HepG2 (cell line): ENCODE data around the gene TPD52L2. TPM values are rescaled to one million over a fixed set of nuclear protein-coding genes. Genes with fewer than 3 reads are reported as not detected.

Source experiments
- CEBPB ChIP-seq: IDR thresholded peaks from 2 replicates; pipeline ENCODE4 v1.6.1; 2011; ENCODE audit warnings: low read depth, low read length, improper control_type of control experiment, borderline replicate concordance
- KLF15 ChIP-seq: sonication (generic); formaldehyde crosslinking; IDR thresholded peaks from 2 replicates; pipeline ENCODE4 v1.8.1; 2023; ENCODE audit warnings: borderline replicate concordance, mild to moderate bottlenecking, inconsistent platforms, missing genetic modification reagents, mixed read lengths
- NONO ChIP-seq, 2 experiments: fragments of 450-650 bp in 1 of 2; sonication (generic) in 1 of 2; formaldehyde crosslinking in 1 of 2; IDR thresholded peaks in 1 of 2; conservative IDR thresholded peaks in 1 of 2; 2 replicates each; pipeline versions ENCODE4 v1.6.1 to v1.8.0; 2017 to 2022; ENCODE audit warnings: mild to moderate bottlenecking in 1 of 2, missing genetic modification reagents in 1 of 2, moderate library complexity in 1 of 2
- PPARG ChIP-seq: conservative IDR thresholded peaks from 2 replicates; pipeline ENCODE4 v1.6.1; 2016; ENCODE audit warnings: missing biosample characterization, missing genetic modification reagents
- SAFB2 ChIP-seq: sonication (generic); formaldehyde crosslinking; IDR thresholded peaks from 2 replicates; pipeline ENCODE4 v1.5.1; 2020; ENCODE audit warnings: missing genetic modification reagents, low read depth, mild to moderate bottlenecking, borderline replicate concordance
- SMARCC2 ChIP-seq: fragments of 450-650 bp; IDR thresholded peaks from 2 replicates; pipeline ENCODE4 v1.6.1; 2017; ENCODE audit warnings: antibody characterized with exemption, mild to moderate bottlenecking
- SP4 ChIP-seq: sonication (generic); formaldehyde crosslinking; IDR thresholded peaks from 2 replicates; pipeline ENCODE4 v1.8.1; 2023; ENCODE audit warnings: mild to moderate bottlenecking, missing genetic modification reagents
- TCF7 ChIP-seq: sonication (generic); IDR thresholded peaks from 2 replicates; pipeline ENCODE4 v1.6.1; 2016; ENCODE audit warnings: antibody characterized with exemption, low read depth
- ZBTB42 ChIP-seq: sonication (generic); formaldehyde crosslinking; IDR thresholded peaks from 2 replicates; pipeline ENCODE4 v1.5.0; 2020; ENCODE audit warnings: mild to moderate bottlenecking, missing genetic modification reagents
- ZBTB7A ChIP-seq: sonication (generic); formaldehyde crosslinking; IDR thresholded peaks from 2 replicates; pipeline ENCODE4 v1.8.0; 2022; ENCODE audit warnings: mild to moderate bottlenecking, missing genetic modification reagents
- ZC3H13 ChIP-seq: sonication (generic); formaldehyde crosslinking; IDR thresholded peaks from 2 replicates; pipeline ENCODE4 v1.8.1; 2023; ENCODE audit warnings: mild to moderate bottlenecking, missing genetic modification reagents, moderate library complexity
- ZFP1 ChIP-seq: IDR thresholded peaks from 2 replicates; pipeline ENCODE4 v1.6.1; 2016
- ZFP62 ChIP-seq: sonication (generic); formaldehyde crosslinking; IDR thresholded peaks from 2 replicates; pipeline ENCODE4 v1.4.0; 2020; ENCODE audit warnings: missing genetic modification reagents
- ZNF101 ChIP-seq: sonication (generic); formaldehyde crosslinking; IDR thresholded peaks from 2 replicates; pipeline ENCODE4 v1.4.0; 2020; ENCODE audit warnings: mild to moderate bottlenecking, low read depth, missing genetic modification reagents, borderline replicate concordance
- ZNF234 ChIP-seq: sonication (generic); formaldehyde crosslinking; conservative IDR thresholded peaks from 2 replicates; pipeline ENCODE4 v1.5.1; 2020; ENCODE audit warnings: mild to moderate bottlenecking, missing genetic modification reagents
- ZNF44 ChIP-seq: sonication (generic); formaldehyde crosslinking; IDR thresholded peaks from 2 replicates; pipeline ENCODE4 v1.5.1; 2020; ENCODE audit warnings: mild to moderate bottlenecking, missing genetic modification reagents
- ZNF530 ChIP-seq: sonication (generic); formaldehyde crosslinking; IDR thresholded peaks from 2 replicates; pipeline ENCODE4 v1.5.0; 2020; ENCODE audit warnings: low read depth, mild to moderate bottlenecking, missing genetic modification reagents
- ZNF552 ChIP-seq: sonication (generic); formaldehyde crosslinking; IDR thresholded peaks from 2 replicates; pipeline ENCODE4 v1.9.0; 2022; ENCODE audit warnings: missing genetic modification reagents, mild to moderate bottlenecking, borderline replicate concordance
- ZNF678 ChIP-seq: sonication (generic); formaldehyde crosslinking; IDR thresholded peaks from 2 replicates; pipeline ENCODE4 v1.4.0; 2020; ENCODE audit warnings: mild to moderate bottlenecking, missing genetic modification reagents
- ZNF768 ChIP-seq: sonication (generic); formaldehyde crosslinking; IDR thresholded peaks from 2 replicates; pipeline ENCODE4 v1.4.0; 2020; ENCODE audit warnings: missing genetic modification reagents
- ZNF781 ChIP-seq: sonication (generic); formaldehyde crosslinking; IDR thresholded peaks from 2 replicates; pipeline ENCODE4 v1.5.1; 2020; ENCODE audit warnings: borderline replicate concordance, mild to moderate bottlenecking, missing genetic modification reagents; ENCODE audit errors: not compliant biosample characterization
- polyA plus RNA-seq, 8 experiments: library from polyadenylated mRNA; depleted of rRNA in 3 of 8; stranded (reverse) in 7 of 8; unstranded in 1 of 8; fragments of >200 nt; fragmentation: Illumina TruSeq in 4 of 8; extraction: Trizol in 4 of 8; gene quantifications; 2 replicates each; pipeline versions ENCODE4 v1.2.1 to v1.2.3, GENCODE V29; 2011 to 2016; ENCODE audit warnings: low read depth in 4 of 8, missing spikeins in 1 of 8, mixed read lengths in 1 of 8; ENCODE audit not compliant: insufficient read depth in 1 of 8
- total RNA-seq, 5 experiments: library from RNA; depleted of rRNA; stranded (reverse); fragments of >200 nt; fragmentation: Illumina TruSeq; extraction: Trizol; gene quantifications; 2 replicates each; pipeline ENCODE4 v1.2.3, GENCODE V29; 2016; ENCODE audit warnings: low read depth in 1 of 5
- TF ChIP-seq, protein P1 (sequence below): sonication (generic); formaldehyde crosslinking; IDR thresholded peaks from 2 replicates; pipeline ENCODE4 v1.8.1; 2023; ENCODE audit warnings: mild to moderate bottlenecking, moderate library complexity, missing genetic modification reagents
- TF ChIP-seq, protein P2 (sequence below): sonication (generic); formaldehyde crosslinking; IDR thresholded peaks from 2 replicates; pipeline ENCODE4 v1.9.0; 2022; ENCODE audit warnings: missing genetic modification reagents, mild to moderate bottlenecking, borderline replicate concordance
- TF ChIP-seq, protein P3 (sequence below): sonication (generic); formaldehyde crosslinking; IDR thresholded peaks from 2 replicates; pipeline ENCODE4 v1.8.0; 2022; ENCODE audit warnings: mild to moderate bottlenecking, missing genetic modification reagents, moderate library complexity
- TF ChIP-seq, protein P4 (sequence below): sonication (generic); formaldehyde crosslinking; IDR thresholded peaks from 2 replicates; pipeline ENCODE4 v1.4.0; 2020; ENCODE audit warnings: mild to moderate bottlenecking, missing genetic modification reagents

The TPD52L2 gene
- total and polyA plus RNA-seq, 2 of the 13 experiments (the other 11 are each of a cell fraction or from before 2014, with no cell fraction given), result 156 to 184 TPM

DNA sequence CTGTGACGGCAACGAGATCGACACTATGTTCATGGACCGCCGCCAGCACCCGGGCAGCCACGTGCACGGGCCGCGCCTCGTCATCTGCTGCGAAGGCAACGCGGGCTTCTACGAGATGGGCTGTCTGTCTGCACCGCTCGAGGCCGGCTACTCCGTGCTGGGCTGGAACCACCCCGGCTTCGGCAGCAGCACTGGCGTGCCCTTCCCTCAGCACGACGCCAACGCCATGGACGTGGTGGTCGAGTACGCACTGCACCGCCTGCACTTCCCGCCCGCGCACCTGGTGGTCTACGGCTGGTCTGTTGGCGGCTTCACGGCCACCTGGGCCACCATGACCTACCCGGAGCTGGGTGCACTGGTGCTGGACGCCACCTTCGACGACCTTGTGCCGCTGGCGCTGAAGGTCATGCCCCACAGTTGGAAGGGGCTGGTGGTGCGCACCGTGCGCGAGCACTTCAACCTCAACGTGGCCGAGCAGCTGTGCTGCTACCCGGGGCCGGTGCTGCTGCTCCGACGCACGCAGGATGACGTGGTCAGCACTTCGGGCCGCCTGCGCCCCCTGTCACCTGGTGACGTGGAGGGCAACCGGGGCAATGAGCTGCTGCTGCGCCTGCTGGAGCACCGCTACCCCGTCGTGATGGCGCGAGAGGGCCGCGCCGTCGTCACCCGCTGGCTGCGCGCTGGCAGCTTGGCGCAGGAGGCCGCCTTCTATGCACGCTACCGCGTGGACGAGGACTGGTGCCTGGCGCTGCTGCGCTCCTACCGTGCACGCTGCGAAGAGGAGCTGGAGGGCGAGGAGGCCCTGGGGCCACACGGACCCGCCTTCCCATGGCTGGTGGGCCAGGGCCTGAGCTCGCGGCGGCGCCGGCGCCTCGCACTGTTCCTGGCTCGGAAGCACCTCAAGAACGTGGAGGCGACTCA, 2.8 kb upstream of the TPD52L2 start (continued):
- peak; percentile 12; the same call in 1 of the 2 replicates for TF ChIP-seq ZBTB7A (CRISPR knock-in tag)
- TF ChIP-seq, protein P1, sequence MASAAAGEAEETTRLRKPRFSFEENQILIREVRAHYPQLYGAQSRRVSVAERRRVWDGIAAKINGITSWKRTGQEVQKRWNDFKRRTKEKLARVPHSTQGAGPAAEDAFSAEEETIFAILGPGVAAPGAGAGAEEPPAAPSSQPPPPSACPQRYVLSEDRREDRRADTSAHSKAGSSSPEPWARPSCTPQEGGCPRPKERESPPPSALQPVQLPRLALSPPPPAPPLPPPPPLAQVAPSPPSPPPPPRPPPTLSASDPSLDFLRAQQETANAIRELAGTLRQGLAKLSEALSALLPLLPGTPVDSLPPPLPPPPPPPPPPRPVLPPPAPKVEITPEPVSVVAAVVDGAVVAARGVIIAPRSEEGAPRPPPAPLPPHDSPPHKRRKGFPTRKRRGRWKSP (CRISPR knock-in tag), result no peak
- TF ChIP-seq SMARCC2, result no peak
- no peak for TF ChIP-seq ZNF530 (CRISPR knock-in tag)
- no peak for TF ChIP-seq PPARG (CRISPR knock-in tag)
- TF ChIP-seq ZC3H13 (CRISPR knock-in tag), result peak; percentile 92; the same call in 1 of the 2 replicates
- no peak for TF ChIP-seq ZNF101 (CRISPR knock-in tag)
- peak; percentile 29; the same call in 1 of the 2 replicates for TF ChIP-seq SAFB2
- 0 out of 2 replicates have a peak, but pooled peaks have one; percentile 62 for TF ChIP-seq ZNF552
- TF ChIP-seq ZFP1 (CRISPR knock-in tag), result no peak
- TF ChIP-seq CEBPB, result no peak
- no peak for TF ChIP-seq ZNF44 (CRISPR knock-in tag)
- no peak for TF ChIP-seq KLF15 (CRISPR knock-in tag)
- no peak for TF ChIP-seq SP4 (CRISPR knock-in tag)
- TF ChIP-seq, protein P2, sequence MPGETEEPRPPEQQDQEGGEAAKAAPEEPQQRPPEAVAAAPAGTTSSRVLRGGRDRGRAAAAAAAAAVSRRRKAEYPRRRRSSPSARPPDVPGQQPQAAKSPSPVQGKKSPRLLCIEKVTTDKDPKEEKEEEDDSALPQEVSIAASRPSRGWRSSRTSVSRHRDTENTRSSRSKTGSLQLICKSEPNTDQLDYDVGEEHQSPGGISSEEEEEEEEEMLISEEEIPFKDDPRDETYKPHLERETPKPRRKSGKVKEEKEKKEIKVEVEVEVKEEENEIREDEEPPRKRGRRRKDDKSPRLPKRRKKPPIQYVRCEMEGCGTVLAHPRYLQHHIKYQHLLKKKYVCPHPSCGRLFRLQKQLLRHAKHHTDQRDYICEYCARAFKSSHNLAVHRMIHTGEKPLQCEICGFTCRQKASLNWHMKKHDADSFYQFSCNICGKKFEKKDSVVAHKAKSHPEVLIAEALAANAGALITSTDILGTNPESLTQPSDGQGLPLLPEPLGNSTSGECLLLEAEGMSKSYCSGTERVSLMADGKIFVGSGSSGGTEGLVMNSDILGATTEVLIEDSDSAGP (CRISPR knock-in tag), result peak; percentile 41; the same call in 1 of the 2 replicates
- no peak for TF ChIP-seq NONO (IDR thresholded peaks at IDR 0.05)
- TF ChIP-seq NONO (CRISPR knock-in tag; conservative IDR thresholded peaks at IDR 0.05), result peak; percentile 20; the same call in 1 of the 2 replicates
- TF ChIP-seq ZNF678, result no peak
- TF ChIP-seq ZNF768 (CRISPR knock-in tag), result peak; percentile 8; the same call in 1 of the 2 replicates
- TF ChIP-seq, protein P3, sequence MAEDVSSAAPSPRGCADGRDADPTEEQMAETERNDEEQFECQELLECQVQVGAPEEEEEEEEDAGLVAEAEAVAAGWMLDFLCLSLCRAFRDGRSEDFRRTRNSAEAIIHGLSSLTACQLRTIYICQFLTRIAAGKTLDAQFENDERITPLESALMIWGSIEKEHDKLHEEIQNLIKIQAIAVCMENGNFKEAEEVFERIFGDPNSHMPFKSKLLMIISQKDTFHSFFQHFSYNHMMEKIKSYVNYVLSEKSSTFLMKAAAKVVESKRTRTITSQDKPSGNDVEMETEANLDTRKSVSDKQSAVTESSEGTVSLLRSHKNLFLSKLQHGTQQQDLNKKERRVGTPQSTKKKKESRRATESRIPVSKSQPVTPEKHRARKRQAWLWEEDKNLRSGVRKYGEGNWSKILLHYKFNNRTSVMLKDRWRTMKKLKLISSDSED, result no peak
- TF ChIP-seq ZFP62, result no peak
- no peak for TF ChIP-seq ZBTB42 (CRISPR knock-in tag)
- TF ChIP-seq, protein P4, sequence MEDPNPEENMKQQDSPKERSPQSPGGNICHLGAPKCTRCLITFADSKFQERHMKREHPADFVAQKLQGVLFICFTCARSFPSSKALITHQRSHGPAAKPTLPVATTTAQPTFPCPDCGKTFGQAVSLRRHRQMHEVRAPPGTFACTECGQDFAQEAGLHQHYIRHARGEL (CRISPR knock-in tag), result no peak
- no peak for TF ChIP-seq ZNF234 (CRISPR knock-in tag)
- no peak for TF ChIP-seq TCF7
- TF ChIP-seq ZNF781, result no peak
